Measurements from ENCODE around the gene ACOT11.

ACOT11 gene

GRCh38 chr1:54653036-54653435, 105.0 kb downstream of the ACOT11 start:
- CTCF ChIA-PET: no interaction called here
- Histone ChIP-seq H3K4me3 (ENCODE audit: low read depth, low read length) (no peak overlapping the region), H3K9me3 (ENCODE audit: control insufficient read depth, insufficient read depth, low read depth, low read length) (no peaks in the 10 kb centered on the region), H3K4me1 (ENCODE audit: control insufficient read depth, insufficient read depth, low read length) (no peaks in the 10 kb centered on the region), H3K36me3 (ENCODE audit: control insufficient read depth in 2 of 2, insufficient read depth in 1 of 2, low read length in 2 of 2) (no peaks in the 10 kb centered on the region), H3K27ac (ENCODE audit: extremely low read depth, low read depth, low read length) (no peak overlapping the region)
- POLR2A ChIA-PET: no interaction called here
- TF ChIP-seq ZNF140 (tag by site-specific recombination; IDR thresholded peaks at IDR 0.05): no peak
- no peak for TF ChIP-seq ZNF747 (tag by site-specific recombination; IDR thresholded peaks at IDR 0.05)
- TF ChIP-seq ZNF654 (tag by site-specific recombination; IDR thresholded peaks at IDR 0.05; ENCODE audit: low read depth): no peak
- TF ChIP-seq RBAK (tag by site-specific recombination; IDR thresholded peaks at IDR 0.05): no peak
- no peak for TF ChIP-seq ZNF488 (tag by site-specific recombination; IDR thresholded peaks at IDR 0.05)
- no peak for TF ChIP-seq ZNF530 (tag by site-specific recombination; IDR thresholded peaks at IDR 0.05; ENCODE audit: low read depth)
- TF ChIP-seq ZNF362 (tag by site-specific recombination; IDR thresholded peaks at IDR 0.05): no peak

- ChIA-PET CTCF (interaction anchor here (0.8 kb wide), 1 partner anchor 15 kb away, joined by 4 read pairs; no protein-coding TSS in a partner anchor), POLR2A (no interaction called here)
- no peaks in the 10 kb centered on the region for H3K9me3 ChIP-seq (ENCODE audit: control insufficient read depth, insufficient read depth, low read depth, low read length)
- no peaks in the 10 kb centered on the region for H3K36me3 ChIP-seq (ENCODE audit: control insufficient read depth in 2 of 2, insufficient read depth in 1 of 2, low read length in 2 of 2)
- no peak overlapping the region for H3K27ac ChIP-seq (ENCODE audit: extremely low read depth, low read depth, low read length)
- H3K4me3 ChIP-seq (ENCODE audit: low read depth, low read length): no peak overlapping the region
- H3K4me1 ChIP-seq (ENCODE audit: control insufficient read depth, insufficient read depth, low read length): no peaks in the 10 kb centered on the region
- no peak for TF ChIP-seq TSHZ1 (tag by site-specific recombination; IDR thresholded peaks at IDR 0.05; ENCODE audit: borderline replicate concordance)
- no peak for TF ChIP-seq ZNF660 (tag by site-specific recombination; IDR thresholded peaks at IDR 0.05)
- no peak for TF ChIP-seq ZSCAN4 (tag by site-specific recombination; IDR thresholded peaks at IDR 0.05)
- no peak for TF ChIP-seq ZNF2 (tag by site-specific recombination; IDR thresholded peaks at IDR 0.05)
- TF ChIP-seq ZNF626 (tag by site-specific recombination; IDR thresholded peaks at IDR 0.05): no peak
- no peak for TF ChIP-seq ZNF398 (tag by site-specific recombination; IDR thresholded peaks at IDR 0.05)
- TF ChIP-seq ZNF292 (tag by site-specific recombination; IDR thresholded peaks at IDR 0.05; ENCODE audit: borderline replicate concordance, low read depth): no peak
- TF ChIP-seq OVOL3 (tag by site-specific recombination; IDR thresholded peaks at IDR 0.05): no peak
- TF ChIP-seq ZNF280D (tag by site-specific recombination; IDR thresholded peaks at IDR 0.05): peak; percentile 91
- TF ChIP-seq ZNF776 (tag by site-specific recombination; IDR thresholded peaks at IDR 0.05; ENCODE audit: borderline replicate concordance): no peak
- peak; percentile 51 for TF ChIP-seq SETDB1 (IDR thresholded peaks at IDR 0.05; ENCODE audit: insufficient read length, low read length)
- no peak for TF ChIP-seq ZNF404 (tag by site-specific recombination; IDR thresholded peaks at IDR 0.05)
- TF ChIP-seq ZNF433 (tag by site-specific recombination; IDR thresholded peaks at IDR 0.05; ENCODE audit: low read depth): no peak
- no peak for TF ChIP-seq ZNF214 (tag by site-specific recombination; IDR thresholded peaks at IDR 0.05; ENCODE audit: borderline replicate concordance)
- TF ChIP-seq ZNF266 (tag by site-specific recombination; IDR thresholded peaks at IDR 0.05; ENCODE audit: low read depth): no peak
Observed at GRCh38 chr1:54658164-54658913, 110.3 kb downstream of the ACOT11 start.
